Skeletal muscle satellite cell (primary cell): ENCODE data around the gene CCDC167. TPM values are rescaled to one million over a fixed set of nuclear protein-coding genes. Genes with fewer than 3 reads are reported as not detected.

Experiments used
- H3K27me3 ChIP-seq: 2 replicates; pipeline ENCODE4 v1.7.0; 2013; ENCODE audit warnings: low read length; ENCODE audit not compliant: control insufficient read depth, insufficient read depth
- H3K36me3 ChIP-seq: 2 replicates; pipeline ENCODE4 v1.7.0; 2013; ENCODE audit warnings: mild to moderate bottlenecking, control low read depth, low read length; ENCODE audit not compliant: insufficient read depth
- H3K4me1 ChIP-seq: 2 replicates; pipeline ENCODE4 v1.7.0; 2013; ENCODE audit warnings: low read length; ENCODE audit not compliant: control insufficient read depth, insufficient read depth
- H3K4me2 ChIP-seq: 2 replicates; pipeline ENCODE4 v1.7.0; 2013; ENCODE audit warnings: mild to moderate bottlenecking, low read length
- H3K4me3 ChIP-seq: 2 replicates; pipeline ENCODE4 v1.7.0; 2013; ENCODE audit warnings: low read length
- H3K9ac ChIP-seq: 2 replicates; pipeline ENCODE4 v1.7.0; 2013; ENCODE audit warnings: mild to moderate bottlenecking, low read depth, low read length, moderate library complexity
- H3K9me3 ChIP-seq: replicated peaks from 2 replicates; pipeline ENCODE4 v1.7.0; 2013; ENCODE audit warnings: mild to moderate bottlenecking, control low read depth, low read length
- total RNA-seq: library from RNA; depleted of rRNA; stranded (reverse); fragments of >200 nt; gene quantifications from 2 replicates; pipeline ENCODE4 v1.2.3, GENCODE V29; 2012; rRNA removed

Gene CCDC167
- total RNA-seq: 31.5 and 32.7 TPM in 2 replicates

DNA sequence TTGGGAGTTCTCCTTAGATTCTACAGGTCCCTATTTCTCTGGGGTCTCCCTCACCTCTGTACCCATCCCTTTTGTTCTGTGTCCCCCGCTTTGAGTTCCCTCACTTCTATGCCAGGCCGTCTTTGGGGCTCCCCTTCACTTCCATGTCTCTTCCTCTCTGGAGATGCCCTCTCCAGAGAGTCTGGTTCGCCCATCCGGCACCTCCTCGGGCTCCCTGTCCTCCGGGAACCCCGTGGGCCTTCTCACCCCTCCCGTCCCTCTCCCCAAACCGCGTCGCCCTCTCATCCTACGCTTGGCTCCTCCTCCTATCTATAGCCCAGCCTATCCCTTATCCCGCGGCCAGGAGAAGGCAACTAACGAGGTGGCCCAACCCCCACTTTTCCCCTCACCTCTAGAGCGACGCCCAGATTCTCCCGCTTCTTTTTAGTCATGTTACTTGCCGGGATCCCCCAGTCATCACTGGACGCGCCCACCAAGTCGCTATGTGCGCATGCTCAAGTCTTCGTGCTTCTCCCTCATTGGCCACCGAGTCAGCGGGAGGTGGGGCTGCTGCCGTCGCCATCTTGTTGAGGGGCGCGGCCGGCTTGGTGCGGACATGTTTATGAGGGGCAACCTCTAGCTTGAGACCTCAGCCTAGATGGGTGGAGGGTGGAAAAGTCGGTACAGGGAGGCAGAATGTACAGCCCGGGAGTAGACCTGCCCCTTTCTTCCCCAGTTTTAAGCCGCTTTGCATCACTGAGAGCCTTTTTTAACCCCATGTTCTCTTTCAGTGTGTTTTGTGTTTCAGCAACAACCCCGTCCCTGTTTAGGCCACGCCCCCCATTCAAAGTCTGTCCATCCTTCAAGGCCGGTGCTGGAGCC lies at the start of gene CCDC167:
Gene CCDC167 (minus strand): TSS at position 461 of the 861 bp plus-strand sequence. CDS start 30 bp downstream, at position 431.
- Histone ChIP-seq H3K9ac (peak within 1 kb of the TSS; percentile 81), H3K9me3 (no peaks in the 10 kb centered on the region), H3K36me3 (no peaks in the 10 kb centered on the region), H3K27me3 (peaks cover 5% of the 10 kb centered on the region), H3K4me2 (peak within 1 kb of the TSS; percentile 76), H3K4me1 (peaks cover 7% of the 10 kb centered on the region), H3K4me3 (peak within 1 kb of the TSS; percentile 80)

DNA sequence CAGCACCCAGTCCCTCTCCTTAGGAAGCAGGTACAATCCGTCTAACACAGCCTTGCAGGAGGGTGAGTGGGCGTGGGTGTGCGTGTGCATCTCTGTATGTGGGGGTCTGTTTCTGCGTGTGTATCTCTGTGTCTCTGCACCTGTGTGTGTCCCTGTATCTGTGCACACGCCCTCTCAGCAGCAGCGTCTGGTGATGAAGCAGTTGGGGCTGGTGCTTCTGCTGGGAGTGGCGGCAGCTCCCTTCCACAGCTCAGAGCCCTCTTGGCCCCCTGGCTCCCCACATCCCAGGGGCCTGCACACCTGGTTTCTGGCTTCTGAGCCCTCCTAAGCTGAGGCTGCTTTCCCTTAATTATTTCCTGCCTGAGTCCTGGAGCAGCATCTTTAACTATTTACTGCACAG lies 49.5 kb upstream of the CCDC167 start:
- Histone ChIP-seq H3K9ac (no peak overlapping the region), H3K27me3 (peaks cover 51% of the 10 kb centered on the region), H3K4me1 (peaks cover 13% of the 10 kb centered on the region), H3K36me3 (no peaks in the 10 kb centered on the region), H3K4me3 (no peak overlapping the region), H3K4me2 (no peak overlapping the region), H3K9me3 (no peaks in the 10 kb centered on the region)

DNA sequence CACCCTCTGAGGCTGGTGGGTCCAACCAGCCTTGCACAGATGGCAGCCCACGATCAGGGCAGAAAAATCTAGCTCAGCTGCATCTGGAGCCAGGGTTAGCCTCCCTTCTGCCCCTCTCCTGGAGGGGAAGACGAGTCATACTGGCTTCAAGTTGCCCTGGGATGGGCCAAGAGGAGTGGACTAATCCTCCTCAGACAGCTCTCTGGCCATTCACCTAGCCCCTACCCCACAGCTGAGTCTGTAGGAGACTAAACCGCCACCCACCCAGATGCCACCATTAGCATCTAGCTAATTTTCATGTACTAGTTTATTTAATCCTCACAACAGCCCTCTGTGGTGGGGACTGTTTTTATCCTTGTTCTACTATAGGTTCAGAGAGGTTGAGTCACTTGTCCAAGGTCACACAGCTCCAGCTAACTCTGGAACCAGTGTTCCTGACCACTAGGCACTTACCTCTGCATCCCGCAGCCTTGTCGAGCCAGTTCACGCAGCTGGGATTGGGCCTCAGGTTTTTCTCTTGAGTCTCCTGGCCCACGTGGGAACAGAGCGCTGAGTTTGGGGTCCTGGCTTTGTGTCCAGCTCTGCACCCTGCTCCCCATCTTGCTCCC lies 48.5 kb upstream of the CCDC167 start:
- no peak overlapping the region for H3K4me3 ChIP-seq
- no peaks in the 10 kb centered on the region for H3K9me3 ChIP-seq
- no peaks in the 10 kb centered on the region for H3K36me3 ChIP-seq
- H3K4me1 ChIP-seq: peaks cover 6% of the 10 kb centered on the region
- H3K9ac ChIP-seq: no peak overlapping the region
- peaks cover 60% of the 10 kb centered on the region for H3K27me3 ChIP-seq
- no peak overlapping the region for H3K4me2 ChIP-seq

DNA sequence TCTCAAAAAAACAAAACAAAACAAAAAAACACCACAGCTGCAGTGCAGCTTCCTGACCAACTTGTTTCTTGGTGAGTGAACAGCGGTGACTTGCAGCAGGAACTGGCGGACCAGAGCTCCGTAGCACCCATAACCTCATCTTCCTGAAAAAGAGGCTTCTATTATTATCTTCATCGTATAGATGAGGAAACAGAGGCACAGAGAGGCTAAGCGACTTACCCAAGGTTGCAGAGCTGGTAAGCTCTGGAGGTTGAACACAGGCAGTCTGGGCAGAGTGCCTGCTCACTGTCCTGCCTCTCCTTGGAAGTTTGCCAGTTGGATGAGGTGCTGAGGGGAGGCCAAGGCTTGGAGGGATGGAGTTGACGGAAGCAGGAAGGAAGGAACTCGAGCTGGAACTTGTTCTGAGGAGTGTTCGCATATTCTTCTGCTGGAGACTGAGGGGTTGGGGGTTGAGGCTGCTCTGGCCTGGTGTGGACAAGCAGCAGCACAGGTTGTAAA lies 47.9 kb upstream of the CCDC167 start:
- Histone ChIP-seq H3K9me3 (no peaks in the 10 kb centered on the region), H3K36me3 (no peaks in the 10 kb centered on the region), H3K4me2 (no peak overlapping the region), H3K4me1 (peaks cover 6% of the 10 kb centered on the region), H3K9ac (no peak overlapping the region), H3K4me3 (no peak overlapping the region), H3K27me3 (peaks cover 60% of the 10 kb centered on the region)

DNA sequence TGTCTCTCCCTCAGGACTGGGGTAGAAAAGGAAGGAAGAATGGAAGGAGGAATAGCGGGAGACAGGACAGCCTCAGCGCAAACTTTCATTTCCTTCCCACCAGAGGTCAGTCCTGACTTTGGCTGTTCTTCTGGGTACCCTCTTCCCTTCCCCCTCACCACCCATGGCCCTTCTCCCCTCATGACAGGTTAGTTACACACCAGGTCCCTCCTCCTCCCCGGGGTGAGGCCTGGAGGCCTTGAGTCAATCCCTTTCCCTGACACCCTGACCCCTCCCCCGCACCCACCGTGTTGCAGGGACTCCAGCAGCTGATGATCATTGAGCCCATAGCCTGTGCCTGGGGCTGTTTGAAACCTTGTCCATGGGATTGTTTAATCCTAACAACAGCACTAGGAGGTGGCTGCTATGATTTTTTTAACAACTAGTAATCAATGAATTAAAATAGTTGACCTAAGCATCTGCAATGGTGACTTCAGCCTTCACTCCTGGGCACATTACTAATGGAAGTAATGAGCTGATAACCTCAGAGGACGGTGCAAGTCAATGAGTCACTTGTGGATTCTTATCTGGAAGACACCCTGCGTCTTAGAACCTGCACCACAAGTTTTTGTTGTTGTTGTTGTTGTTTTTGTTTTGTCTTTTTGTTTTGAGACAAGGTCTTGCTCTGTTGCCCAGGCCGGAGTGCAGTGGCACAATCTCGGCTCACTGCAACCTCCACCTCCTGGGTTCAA lies 46.6 kb upstream of the CCDC167 start:
- H3K9ac ChIP-seq: no peak overlapping the region
- H3K9me3 ChIP-seq: no peaks in the 10 kb centered on the region
- no peak overlapping the region for H3K4me2 ChIP-seq
- H3K4me1 ChIP-seq: peaks cover 6% of the 10 kb centered on the region
- H3K36me3 ChIP-seq: no peaks in the 10 kb centered on the region
- H3K4me3 ChIP-seq: no peak overlapping the region
- peaks cover 65% of the 10 kb centered on the region for H3K27me3 ChIP-seq

DNA sequence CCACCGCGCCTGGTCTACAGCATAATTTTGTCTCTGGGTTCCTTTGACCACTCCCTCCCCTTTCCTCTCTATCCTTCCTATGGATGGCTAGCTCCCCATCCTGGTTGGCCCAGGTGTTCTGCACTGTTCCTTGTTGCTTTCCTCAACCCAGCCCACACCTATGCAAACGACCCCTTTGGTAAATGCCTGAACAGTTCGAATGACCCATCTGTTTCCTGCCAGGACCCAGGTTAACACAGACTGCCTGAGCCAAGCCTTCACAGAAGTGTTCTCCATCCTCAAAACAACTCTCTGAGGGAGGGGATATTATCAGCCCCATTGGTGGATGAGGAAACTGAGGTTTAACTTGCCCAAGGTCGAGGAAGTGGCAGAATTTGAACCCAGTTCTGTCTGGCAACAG lies 44.8 kb upstream of the CCDC167 start:
- H3K9me3 ChIP-seq: no peaks in the 10 kb centered on the region
- H3K4me3 ChIP-seq: no peak overlapping the region
- H3K4me1 ChIP-seq: no peaks in the 10 kb centered on the region
- H3K4me2 ChIP-seq: no peak overlapping the region
- no peak overlapping the region for H3K9ac ChIP-seq
- peaks cover 66% of the 10 kb centered on the region for H3K27me3 ChIP-seq
- H3K36me3 ChIP-seq: no peaks in the 10 kb centered on the region

DNA sequence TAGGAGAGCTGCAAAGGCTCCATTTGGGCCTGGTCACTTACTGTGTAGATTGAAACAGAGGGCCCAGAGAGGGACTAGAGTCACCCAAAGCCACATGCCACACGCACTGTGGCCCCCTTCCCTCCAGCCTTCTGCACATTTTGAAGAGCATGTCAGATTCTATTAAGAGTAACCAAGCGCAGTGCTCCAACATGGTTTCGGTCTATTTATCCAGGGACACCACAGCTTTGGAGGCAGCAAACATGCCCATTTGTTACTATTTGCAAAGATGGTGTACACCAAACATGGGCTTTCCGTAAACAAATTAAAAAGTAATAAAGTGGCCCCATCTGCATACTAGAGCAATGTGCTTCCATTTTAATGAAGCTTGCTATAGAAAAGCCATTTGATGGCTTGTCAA lies 43.7 kb upstream of the CCDC167 start:
- no peak overlapping the region for H3K9ac ChIP-seq
- no peak overlapping the region for H3K4me2 ChIP-seq
- no peaks in the 10 kb centered on the region for H3K36me3 ChIP-seq
- peaks cover 65% of the 10 kb centered on the region for H3K27me3 ChIP-seq
- no peaks in the 10 kb centered on the region for H3K4me1 ChIP-seq
- H3K9me3 ChIP-seq: no peaks in the 10 kb centered on the region
- no peak overlapping the region for H3K4me3 ChIP-seq

DNA sequence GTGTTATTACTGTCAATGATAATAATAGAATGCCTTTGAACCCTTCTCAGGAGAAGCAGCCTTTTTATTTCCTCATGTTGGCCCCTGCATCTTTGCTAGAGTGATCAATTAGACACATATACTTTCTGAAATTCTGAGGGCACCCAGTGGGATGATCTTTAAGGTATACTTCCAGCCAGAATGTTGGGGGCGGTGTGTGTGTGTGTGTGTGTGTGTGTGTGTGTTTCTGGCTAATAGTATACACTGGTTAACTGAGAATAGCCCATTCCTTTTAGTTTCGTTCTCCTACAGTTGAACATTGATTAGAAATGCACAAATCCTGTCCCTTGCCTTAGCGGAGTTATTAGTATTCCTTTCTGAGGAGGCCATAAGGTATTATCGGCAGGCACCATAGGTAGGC lies 41.7 kb upstream of the CCDC167 start:
- Histone ChIP-seq H3K4me3 (no peak overlapping the region), H3K4me1 (peaks cover under 1% of the 10 kb centered on the region), H3K36me3 (no peaks in the 10 kb centered on the region), H3K4me2 (no peak overlapping the region), H3K9me3 (no peaks in the 10 kb centered on the region), H3K9ac (no peak overlapping the region), H3K27me3 (peaks cover 78% of the 10 kb centered on the region)

DNA sequence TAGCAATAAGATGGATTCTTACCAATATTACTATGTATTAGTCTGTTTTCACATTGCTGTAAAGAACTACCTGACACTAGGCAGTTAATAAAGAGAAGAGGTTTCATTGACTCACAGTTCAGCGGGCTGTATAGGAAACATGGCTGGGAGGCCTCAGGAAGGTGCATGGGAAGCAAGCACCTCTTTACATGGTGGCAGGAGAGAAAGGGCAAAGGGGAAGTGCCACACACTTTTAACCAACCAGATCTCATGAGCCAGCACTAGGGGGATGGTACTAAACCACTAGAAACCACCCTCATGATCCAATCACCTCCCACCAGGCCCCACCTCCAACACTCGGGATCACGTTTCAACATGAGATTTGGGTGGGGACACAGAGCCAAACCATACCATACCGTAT lies 40.7 kb upstream of the CCDC167 start:
- Histone ChIP-seq H3K9me3 (no peaks in the 10 kb centered on the region), H3K36me3 (no peaks in the 10 kb centered on the region), H3K9ac (no peak overlapping the region), H3K4me1 (peaks cover 9% of the 10 kb centered on the region), H3K4me3 (no peak overlapping the region), H3K27me3 (peaks cover 78% of the 10 kb centered on the region), H3K4me2 (no peak overlapping the region)

DNA sequence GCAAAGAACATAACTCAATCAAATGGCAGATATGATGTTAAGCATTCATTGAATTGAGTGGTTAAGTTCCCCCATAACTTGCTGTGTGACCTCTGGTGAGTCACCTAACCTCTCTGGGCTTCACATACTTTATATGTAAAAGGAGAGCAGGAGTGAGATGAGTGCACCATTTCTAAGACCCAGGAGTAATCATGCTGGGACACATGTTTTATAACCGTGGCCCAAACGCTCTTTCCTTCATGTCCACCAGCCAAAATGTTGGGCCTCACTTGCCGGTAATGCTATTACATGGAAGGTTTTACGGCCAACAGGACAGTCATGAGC lies 40.3 kb upstream of the CCDC167 start:
- H3K9me3 ChIP-seq: no peaks in the 10 kb centered on the region
- no peaks in the 10 kb centered on the region for H3K36me3 ChIP-seq
- H3K4me3 ChIP-seq: no peak overlapping the region
- no peak overlapping the region for H3K4me2 ChIP-seq
- peaks cover 9% of the 10 kb centered on the region for H3K4me1 ChIP-seq
- no peak overlapping the region for H3K9ac ChIP-seq
- H3K27me3 ChIP-seq: peaks cover 80% of the 10 kb centered on the region

DNA sequence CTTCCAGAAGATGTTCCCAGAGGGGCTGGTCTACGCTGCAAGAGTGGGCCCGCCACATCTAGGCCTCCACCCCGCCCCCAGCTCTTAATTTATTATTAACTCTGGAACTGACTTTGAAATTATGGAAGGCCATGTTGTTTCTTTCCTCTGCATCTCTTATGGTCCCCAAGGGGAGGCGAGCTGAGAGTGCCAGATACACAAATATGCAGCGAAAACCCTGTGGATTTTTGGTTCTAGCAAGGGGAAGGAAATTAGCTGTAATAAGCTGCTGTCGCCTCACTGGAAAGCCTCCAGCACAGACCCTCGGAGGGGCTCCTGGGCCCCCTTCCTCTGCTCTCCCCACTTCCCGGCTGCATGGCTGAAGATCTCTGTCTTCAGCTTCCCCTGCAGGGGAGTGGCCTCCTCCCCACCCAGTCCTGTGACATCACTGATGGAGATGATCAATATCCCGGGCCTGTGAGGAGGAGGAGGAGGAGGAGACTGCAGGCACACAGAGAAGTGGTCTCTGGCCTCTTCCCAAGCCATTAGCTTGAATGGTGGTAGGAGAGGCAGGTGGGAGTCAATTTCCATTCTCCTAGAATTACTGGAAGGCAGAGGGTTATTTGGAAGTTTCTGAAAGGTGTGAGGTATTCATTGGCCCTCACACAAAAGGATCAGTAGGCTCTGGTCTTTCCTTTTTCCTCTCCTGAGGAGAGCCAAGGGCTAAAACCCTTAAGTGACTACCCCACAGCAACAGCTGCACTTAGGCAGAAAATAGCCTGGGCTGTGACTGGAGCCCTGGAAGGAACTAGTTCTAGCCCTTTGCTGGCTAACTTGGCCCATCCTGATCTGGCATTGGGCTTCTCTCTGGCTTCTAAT lies 39.7 kb upstream of the CCDC167 start:
- no peak overlapping the region for H3K4me2 ChIP-seq
- peaks cover 9% of the 10 kb centered on the region for H3K4me1 ChIP-seq
- no peaks in the 10 kb centered on the region for H3K9me3 ChIP-seq
- H3K27me3 ChIP-seq: peaks cover 81% of the 10 kb centered on the region
- no peak overlapping the region for H3K9ac ChIP-seq
- no peak overlapping the region for H3K4me3 ChIP-seq
- H3K36me3 ChIP-seq: no peaks in the 10 kb centered on the region
